Femur (tissue), 1 donor: Measurements from ENCODE around the gene DPYSL4.
"Not testable (repeated sequence)": the region's sequence is repeated elsewhere in the genome, so short reads cannot be mapped to it uniquely, and the experiment has no call there.

ENCODE experiments used
- DNase-seq: peaks from one replicate; pipeline ENCODE4 v3.0.0-alpha.2; 2017

The DPYSL4 gene

DNA sequence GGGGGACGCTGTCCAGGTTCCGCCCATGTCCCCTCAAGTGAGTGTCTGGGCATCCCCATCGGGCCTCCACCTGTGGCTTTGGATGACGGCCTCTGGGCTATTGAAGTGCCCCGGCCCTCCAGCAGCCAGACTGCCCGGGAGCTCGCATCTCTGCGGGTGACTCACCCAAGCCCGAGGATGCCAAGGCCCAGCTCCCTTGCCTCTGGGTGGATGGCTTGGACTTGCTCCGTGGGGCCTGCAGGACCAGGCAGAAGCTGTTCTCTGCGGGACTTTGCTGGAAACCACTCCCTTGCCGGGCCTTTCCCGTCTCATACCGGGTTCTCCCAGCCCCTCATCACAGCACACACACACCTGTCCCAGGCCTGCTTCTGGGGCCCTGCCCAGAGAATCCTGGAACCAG, 22.4 kb downstream of the DPYSL4 start:
- DNase-seq: no peak

DNA sequence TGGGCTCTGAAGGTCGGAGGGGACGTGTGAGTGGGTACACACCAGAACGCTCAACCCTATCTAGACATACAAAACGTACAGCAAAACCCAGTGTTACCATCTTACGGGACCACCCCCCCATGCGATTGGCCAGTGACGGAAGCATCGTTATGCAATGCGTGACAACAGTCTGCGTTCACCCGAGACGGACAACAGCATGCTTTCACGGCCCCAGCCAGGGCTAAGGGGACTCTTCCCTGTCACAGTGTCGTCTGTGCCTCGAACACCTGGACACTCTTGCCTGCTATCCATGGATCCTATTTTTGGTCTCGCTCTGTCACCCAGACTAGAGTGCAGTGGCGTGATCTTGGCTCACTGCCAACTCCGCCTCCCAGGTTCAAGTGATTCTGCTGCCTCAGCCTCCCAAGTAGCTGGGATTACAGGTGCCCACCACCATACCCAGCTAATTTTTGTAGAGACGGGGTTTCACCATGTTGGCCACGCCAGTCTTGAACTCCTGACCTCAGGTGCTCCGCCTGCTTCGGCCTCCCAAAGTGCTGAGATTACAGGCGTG, 23.3 kb downstream of the DPYSL4 start:
- no peak for DNase-seq

DNA sequence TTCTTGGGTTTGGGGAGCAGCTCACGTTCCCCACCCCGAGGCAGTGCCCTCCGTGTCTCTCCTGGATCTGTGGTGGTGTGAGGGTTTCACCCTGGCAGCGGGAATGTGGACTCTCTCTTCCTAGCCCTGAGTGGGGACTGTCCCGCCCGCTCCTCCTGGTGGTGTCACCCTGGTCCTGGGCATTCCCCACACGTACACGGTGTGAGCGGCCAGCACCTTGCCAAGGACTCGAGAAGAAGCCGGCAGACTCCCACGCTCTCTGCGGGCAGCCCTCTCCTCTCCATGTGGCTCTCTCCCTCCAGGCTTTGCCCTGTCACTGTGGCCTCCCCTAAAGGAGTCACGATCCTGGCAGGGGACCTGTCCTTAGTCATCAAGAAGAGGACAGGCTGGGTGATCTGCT, 24.0 kb downstream of the DPYSL4 start:
- no peak for DNase-seq

DNA sequence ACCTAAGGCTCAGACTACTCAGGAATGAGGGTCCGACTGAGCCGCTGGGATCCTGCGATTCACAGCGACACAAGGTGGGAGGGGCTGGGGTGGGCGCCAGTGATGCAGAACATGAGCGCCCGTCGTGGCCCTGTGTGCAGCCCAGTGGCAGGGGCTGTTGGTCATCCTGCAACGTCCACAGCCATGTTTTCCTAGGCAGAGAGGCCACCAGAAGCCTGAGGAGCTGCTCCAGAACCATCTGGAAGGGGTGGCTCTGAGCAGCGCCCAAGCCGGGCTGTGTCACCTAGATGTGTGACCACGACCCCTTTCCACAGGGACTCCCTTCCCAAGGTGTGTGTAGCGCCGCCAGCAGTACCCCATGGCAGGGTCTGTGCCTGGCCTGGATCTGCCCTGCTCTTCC, 24.5 kb downstream of the DPYSL4 start:
- DNase-seq: no peak

DNA sequence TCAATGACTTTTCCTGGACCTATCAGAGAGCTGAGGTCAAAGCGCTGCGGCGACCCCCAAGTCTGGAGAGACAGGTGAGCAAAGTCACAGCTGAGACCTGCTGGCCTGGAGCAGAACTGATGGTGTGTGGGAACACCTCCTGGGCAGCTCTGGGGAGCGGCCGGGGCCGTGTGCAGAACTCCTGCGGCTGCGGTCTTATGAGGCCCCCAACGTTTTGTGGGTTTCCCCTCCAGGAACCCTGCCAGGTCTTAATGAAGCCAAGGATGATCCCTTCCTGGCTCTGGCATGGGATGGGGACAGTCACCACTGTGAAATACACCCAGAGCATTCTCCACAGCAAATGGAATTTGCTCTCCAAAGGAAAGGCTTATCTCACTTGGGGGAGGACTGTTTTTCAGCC, 26.1 kb downstream of the DPYSL4 start:
- no peak for DNase-seq

DNA sequence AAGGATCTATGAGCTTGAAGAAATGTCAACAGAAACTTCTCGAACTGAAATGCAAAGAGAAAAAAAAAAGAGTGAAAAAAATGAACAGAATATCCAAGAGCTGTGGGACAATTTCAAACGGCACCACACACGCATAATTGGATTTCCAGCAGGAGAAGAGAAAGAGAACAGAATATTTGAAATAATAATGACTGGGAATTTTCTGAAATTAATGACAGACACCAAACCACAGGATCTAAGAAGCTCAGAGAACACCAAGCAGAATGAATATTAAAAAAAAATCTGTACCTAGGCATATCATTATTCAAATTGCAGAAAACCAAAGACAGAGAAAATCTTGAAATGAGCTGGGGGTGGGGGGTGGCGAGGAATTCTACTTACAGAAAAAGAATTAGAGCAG, 27.2 kb downstream of the DPYSL4 start:
- no peak for DNase-seq

DNA sequence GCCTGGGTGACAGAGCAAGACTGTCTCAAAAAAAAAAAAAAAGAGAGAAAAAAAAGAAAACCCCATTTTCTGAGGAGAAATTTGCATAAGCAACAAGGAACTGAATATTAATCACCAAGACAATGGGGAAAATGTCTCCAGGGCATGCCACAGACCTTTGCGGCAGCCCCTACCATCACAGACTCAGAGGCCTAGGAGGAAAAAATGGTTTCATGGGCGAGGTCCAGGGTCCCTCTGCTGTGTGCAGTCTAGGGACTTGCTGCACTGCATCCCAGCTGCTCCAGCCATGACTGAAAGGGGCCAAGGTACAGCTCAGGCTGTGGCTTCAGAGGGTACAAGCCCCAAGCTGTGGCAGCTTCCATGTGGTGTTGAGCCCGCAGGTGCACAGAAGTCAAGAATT, 29.7 kb downstream of the DPYSL4 start:
- DNase-seq: not testable (repeated sequence)

DNA sequence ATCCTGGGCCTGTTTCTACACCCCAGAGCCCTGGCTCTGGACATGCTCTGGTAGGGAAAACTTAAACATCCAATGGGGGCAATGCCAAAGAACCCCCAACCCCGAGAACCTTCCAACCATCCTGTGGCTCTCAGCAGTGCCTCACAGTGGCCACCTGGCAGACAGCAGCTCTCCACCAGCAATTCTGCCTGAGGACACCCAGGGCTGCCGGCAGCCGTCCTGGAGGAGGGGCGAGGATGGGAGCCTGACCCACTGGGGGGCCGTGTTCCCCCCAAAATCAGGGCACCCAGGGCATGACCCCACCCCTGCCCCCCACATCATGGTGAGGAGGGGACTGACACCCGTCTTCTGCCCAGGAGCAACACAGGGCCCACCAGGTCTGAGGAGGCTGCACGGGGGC, 32.7 kb downstream of the DPYSL4 start:
- DNase-seq: no peak

DNA sequence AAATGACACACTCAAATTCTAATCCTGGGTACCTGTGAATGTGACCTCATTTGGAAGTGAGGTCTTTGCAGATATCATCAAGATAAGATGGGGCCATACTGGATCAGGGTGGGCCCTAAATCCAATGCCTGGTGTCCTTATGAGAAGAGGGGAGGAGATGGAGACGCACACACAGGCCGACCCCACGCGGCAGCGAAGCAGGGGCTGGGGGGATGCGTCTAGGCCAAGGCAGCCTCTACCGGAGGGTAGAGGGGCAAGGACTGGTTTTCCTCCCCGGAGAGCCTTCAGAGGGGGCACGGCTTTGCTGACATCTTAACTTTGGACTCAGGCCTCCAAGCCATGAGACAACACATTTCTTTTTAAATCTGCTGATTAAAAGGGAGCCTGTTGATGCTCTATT, 33.3 kb downstream of the DPYSL4 start:
- DNase-seq: no peak

DNA sequence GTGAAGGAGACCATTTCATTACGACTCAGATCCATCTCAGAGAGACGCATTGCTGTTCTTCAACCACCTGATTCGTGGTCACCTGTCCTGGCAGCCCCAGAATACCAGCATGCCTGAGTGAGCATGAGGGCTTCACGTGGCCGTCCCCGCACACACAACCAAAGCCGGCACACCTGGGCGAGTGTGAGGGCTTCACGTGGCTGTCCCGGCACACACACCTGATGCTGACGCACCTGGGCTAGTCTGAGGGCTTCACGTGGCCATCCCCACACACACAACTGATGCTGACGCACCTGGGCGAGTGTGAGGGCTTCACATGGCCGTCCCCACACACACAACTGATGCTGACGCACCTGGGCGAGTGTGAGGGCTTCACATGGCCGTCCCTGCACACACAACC, 34.2 kb downstream of the DPYSL4 start:
- DNase-seq: not testable (repeated sequence)

DNA sequence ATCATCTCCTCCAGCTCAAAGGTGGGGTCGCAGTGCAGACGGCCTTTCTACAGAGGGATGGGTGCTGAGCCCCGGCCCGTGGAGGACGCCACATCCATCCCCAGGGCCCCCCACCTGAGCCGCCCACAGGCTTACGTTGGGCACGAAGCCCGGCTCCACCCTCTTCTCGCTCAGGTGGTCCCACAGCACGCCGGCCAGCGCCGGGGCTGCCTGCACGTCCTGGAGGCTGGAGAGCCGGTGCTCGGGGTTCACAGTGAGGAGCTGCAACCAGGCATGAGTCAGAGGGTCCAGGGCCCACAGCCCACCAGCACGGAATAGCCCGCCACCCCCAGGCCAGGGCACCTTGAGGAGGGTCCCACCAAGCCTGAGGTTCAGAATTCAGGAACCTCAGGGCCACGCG, 36.0 kb downstream of the DPYSL4 start:
- no peak for DNase-seq

DNA sequence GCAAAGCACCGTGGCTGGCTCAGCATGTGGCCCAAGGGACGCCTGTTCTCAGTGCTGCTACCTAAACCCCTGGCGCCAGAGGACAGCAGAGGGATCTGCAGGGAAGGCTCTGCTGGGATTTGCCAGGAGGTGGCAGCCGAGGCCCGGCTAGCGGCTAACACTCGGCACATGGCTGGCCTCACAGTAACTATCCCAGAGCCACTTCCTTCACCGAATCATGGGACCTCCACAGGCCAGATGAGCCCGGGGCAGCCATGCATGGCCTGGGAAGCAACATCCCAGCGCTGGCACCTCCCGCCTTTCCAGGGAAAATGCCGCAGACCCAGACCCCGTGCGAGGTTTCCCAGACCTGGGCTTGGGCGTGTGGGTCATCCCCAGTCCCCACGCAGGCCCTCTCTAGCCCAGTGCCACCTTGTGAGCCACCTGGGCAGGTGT, 36.4 kb downstream of the DPYSL4 start:
- DNase-seq: peak; percentile 86

DNA sequence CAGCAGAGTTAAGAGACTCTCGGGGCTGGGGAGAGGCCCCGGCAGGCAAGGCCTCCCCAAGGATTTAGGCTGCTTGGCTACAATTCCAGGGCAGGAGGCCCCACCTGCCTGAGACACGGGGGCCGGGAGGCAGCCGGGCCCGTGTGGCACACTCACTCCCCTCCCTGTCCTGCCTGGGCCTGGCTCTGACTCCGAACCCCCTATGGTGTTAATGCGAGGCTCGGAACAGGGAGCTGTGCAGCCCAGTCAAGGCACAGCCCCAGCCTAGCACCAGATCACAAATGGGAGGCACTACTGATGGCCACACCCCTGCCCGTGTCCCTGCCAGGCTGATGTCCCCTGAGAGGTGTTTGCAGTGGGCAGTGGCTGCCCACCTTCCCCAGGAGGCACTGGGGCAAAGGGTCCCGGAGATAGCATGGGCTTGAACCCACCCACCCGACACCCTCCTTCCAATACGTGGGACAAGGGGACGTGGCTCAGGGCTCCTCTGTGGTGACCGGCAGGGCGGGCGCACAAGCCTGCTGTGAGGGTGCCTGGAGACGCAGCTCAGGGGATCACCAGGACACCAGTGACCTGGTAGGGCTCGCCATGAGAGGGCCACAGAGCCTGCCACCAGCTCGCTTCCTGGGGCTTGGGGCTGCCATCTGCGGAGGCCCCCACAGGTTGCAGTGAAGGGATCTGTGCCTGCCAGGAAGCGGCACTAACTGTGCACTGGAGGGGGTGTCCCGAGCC, 37.0 kb downstream of the DPYSL4 start:
- no peak for DNase-seq

DNA sequence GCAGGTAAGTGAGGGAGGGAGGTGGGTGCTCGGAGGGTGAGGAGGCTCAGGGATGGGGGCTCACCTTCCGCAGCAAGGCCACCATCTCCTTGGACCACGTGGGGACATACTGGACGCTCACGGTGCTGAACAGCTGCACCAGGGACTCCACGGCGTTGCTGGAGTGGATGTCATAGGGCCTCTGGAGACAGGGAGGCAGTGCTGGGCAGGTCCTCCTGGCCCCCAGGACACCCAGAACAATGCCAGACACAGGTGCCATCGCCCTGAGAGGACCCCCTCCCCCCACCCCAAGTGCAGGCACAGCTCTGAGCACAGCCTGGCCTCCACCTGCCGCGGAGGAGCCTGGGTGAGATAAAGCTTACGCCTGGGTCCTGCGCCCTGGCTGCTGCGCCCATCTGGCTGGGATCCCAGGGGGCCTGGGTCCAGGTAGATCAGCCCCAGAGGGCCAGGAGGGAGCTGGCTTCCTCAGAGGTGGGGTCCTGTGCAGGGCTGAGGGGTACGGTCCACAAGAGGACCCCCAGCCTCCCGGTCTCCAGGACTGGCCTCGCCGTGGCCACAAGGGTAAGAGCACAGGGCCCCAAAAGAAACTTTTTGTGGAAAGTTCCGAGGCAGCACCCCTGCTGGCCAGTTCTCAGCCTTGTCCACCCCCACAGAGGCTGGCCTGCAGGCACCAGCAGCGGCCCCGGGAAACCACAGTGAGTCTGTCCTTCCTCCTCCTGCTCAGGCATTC, 37.8 kb downstream of the DPYSL4 start:
- DNase-seq: no peak

DNA sequence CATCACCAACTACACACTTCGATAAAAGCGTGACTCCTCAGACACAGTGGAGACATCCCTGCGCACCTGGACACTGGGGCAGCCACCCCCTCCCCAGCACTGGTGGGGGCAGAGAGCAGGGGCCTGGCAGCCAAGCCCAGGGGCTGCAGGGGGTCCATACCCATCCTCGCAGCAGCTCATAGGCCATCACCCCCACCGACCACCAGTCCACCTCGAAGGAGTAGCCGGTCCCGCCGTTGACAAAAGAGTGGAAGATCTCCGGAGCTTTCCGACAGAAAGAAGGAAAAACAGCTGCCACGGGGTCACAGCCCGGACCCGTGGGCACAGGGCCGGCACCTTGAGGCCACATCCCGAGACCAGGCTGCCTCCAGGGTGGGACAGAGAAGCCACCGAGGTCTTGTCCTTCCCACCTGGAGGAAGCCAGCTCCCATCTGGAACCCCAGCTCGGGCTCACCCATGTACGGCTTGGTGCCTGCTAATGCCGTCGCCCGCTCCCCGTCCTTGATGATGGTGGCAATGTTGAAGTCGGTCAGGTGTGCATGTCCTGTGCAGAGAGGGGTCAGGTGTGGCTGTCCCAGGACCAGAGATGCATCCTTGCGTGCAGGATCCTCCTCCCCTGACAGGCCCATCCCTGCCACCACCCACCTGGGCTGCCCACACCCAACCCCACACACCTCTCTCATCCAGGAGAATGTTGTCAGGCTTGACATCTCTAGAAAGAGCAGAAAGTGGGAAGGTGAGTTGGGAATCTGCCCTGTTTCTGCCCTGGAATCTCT, 38.5 kb downstream of the DPYSL4 start:
- no peak for DNase-seq

DNA sequence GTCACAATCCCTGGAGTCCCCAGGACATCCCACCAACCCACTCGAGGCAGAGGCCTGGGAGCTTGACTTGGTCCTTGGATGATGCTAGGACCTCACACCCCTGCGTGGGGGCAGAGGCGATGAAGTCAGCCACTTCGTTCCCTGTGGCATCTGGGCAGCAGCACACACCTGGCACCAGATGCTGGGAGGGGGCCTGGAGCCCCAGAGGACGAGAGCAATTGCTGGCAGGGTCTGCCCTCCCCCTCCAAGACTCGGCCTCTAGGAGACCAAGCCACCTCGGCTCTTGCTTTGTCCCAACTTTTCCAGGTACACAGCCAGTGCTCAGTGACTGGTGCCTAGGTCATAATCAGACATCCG, 39.1 kb downstream of the DPYSL4 start:
- no peak for DNase-seq

DNA sequence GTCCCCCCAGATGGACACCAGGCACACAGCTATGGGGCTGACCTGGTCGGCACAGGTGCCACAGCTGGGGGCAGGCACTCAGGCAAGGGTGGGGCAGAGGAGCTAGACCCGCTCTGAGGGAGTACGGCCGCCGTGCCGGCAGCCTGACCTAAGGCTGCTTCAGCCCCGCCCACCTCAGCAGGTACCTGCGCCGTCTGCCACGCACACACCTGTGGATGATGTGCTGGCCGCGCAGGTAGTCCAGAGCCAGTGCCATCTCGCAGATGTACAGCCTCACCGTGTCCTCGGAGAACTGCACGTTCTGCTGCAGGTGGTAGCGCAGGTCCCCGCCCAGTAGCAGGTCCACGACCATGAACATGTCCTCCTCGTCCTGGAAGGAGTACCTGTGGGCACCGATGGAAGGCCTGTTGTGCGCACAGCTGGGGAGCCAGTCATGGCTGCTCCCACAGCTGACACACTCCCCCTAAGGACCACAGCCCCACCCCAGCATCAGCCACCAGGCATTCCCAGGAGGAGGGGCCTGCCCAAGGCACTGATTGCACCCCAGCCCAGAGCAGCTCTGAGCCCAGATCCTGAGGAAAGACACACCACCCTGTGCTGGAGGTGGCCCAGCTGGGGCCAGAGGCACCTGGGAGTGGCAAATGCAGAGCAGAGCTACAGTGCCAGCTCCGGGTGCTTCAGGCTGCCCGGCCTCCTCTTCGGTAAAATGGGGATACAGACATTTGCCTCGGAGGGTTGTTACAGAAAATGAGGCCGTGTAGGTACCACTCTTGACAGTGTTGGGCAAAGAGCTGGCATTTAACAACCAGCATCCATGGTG, 40.0 kb downstream of the DPYSL4 start:
- no peak for DNase-seq

DNA sequence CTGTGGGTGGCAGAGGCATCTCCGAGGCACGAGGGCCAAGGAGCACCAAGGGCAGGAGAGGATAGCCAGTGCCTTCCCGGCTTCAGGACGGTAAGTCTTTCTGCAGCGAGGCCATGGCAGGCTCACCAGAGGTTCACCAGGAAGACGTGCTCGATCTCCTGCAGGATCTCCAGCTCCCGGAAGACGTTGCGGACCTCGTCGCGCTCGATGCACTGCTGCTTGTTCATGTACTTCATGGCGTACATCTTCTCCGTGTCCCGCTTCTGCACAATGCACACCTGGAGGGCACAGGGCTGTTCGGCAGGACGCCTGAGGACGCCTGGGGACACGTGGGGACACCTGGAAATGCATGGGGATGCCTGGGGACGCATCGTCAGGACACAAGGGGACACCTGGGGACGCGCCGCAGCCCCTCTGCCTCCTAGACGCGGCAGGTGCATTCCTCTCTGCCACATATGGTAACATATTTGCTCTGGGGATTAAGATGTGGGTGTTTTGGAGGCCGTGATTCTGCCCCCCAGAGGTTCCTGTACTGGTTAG, 41.2 kb downstream of the DPYSL4 start:
- DNase-seq: no peak

DNA sequence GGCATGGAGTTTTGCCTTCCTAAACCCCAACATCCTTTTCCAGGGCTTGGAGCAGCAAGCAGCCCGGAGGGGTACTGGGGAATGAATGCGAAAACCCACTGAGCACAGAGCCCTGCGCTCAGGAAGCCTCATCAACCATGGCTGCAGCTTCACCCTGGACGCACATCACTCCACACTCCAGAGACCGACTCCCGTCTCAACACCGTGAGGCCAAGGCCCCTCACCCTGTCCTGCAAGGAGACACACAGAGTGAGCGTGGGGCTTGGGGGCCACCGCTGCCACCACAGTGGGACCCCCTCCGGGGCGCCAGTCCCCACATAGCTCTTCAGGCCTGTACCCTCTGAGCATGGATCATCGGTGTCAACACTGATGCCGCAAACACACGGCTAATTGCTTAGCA, 41.9 kb downstream of the DPYSL4 start:
- DNase-seq: no peak

DNA sequence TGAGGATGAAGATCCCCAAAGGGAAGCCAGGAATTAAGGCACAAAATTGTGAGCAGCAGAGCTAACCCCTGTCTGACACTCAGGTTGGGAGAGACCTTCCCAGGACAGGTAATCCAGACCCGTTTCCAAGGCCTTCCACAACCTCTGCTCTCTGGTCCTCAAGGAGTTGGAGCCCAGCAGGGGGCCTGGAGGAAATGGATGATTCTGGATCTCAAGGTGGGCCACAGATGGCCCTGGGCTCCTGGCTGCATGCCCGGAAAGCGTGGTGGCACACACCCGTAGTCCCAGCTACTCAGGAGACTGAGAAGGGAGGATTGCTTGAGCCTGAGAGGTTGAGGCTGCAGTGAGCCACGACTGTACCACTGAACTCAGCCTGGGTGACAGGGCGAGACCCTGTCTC, 42.3 kb downstream of the DPYSL4 start:
- no peak for DNase-seq

DNA sequence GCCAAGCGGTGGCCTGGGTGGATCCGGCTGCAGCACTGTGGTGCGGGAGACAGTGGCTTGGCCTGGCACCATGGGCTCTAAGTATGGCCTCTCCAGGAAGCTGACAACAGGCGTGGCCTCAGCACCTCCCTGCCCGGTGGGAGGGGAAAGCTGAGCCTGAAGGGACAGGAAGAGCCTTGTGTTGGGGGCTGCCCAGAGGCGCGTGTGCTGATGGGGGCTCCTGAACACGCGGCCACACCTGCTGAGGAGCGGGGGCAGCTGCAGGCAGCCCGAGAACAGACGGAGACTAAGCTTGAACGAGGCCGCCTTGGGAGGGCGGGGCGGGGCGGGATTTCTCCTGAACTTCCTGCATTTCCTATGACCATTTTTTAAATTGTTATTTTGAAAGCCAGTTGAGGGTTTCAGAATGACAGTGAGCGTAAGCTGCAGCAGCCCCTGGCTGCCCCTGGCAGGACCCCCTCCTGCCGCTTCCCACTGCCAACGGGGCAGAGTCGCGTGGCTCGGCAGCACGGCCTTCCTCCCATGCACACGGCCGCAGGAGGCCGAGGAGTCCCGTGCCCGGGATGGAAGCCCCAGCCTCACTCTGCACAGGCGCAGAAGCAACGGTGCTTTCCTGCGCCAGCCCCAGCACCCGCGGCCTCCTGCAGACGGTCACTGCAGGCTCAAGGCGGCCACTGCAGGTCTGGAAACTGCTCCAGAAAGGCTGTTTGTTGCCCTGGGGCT, 43.2 kb downstream of the DPYSL4 start:
- peak; percentile 44 for DNase-seq
